ENCODE results near the gene IRX2.

IRX2 gene

DNA sequence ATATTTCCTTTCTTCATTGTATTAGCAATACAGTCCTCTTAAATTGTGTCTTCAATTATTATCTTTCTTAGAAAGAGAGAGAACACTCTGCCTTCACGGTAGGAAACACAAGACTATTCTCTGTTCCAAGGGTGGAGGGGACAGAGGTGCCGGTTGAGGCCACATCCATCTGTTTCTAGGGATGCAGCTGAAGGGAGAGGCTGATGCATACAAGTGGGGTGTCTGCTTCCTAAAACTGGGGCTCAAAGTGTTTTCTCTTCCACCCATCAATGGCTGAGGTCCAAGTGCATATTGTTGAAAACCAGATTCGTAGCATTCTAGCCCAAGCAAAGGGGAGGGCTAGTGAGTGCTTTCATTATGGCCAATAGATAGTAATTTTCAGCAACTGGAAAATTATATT lies 9.5 kb downstream of the IRX2 start:
- DNase-seq (ENCODE audit: low spot score), result peak; percentile 28

DNA sequence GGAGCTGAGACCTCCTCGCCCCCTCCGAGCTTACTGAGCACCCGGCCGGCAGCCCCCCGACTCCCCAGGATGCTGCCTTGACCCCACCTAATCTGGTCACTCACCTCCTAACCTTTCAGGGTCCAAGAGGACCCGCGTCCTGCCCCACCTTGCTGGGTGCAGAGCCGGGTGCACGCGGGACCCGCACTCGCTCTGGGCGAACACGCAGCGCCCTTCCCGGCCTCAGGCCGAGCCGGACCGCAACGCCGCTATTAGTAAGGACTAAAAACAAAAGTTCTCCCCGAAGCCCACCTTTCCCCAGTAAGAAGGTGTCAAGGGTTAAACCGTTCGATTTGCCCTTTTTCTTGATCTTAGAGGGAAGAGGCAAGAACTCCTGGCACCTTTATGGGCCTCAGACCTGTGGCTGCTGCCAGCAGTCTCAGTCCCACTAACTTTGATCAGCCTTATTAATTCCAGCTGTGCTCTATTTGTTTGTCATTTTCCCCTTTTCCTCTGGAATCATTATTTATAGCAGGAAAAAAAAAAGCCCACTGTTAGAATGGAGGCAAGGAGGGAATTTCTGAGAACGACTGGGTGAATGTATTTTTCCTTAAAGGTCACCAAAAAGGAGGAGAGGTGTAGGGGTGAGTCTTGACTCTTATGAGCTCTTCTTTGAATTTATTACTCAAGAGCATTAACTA lies 10.5 kb downstream of the IRX2 start:
- peak; percentile 69 for DNase-seq (ENCODE audit: low spot score)

GRCh38 chr5:2740051-2740875 lies 11.2 kb downstream of the IRX2 start:
- peak; percentile 69 for DNase-seq (ENCODE audit: low spot score)

DNA sequence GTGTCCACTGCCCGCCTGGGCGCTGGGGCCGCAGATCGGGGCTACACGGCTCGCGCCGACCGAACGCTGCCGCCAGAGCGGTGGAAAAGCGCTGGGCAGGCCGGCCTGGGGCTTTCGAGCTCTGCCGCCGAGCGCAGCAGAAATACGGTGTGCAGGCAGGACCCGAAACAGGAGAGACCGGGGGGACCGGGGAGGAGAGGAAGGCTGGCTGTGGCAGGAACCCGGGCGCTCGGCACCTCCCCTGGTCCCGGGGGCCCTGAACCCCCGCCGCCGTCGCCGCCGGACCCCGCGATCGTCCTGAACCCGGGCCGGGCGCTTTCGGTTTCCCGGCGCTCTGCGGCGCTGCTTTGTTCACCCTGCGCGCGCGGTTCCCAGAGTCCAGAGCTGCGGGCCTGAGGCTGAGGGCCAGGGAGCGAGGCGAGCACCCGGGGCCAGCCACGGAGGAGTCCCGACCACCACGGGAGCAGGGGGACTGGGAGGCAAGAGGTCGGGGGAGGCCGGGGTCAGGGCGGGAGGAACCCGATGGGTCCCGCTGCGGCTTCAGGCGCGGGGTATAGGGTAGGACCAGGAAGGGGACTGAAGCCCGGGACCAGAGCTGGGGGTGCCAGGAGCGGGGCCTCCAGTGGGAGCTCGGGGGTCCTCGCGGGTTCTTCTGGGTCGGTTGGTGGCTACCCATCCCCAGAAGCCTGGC lies 12.0 kb downstream of the IRX2 start:
- peak; percentile 79 for DNase-seq (ENCODE audit: low spot score)

- peak; percentile 69 for DNase-seq (ENCODE audit: low spot score)
Observed at GRCh38 chr5:2738700-2739359, 12.6 kb downstream of the IRX2 start.

- peak; percentile 30 for DNase-seq (ENCODE audit: low spot score)
Observed at GRCh38 chr5:2738156-2738699, 13.2 kb downstream of the IRX2 start.

- peak; percentile 36 for DNase-seq (ENCODE audit: low spot score)
Observed at GRCh38 chr5:2737273-2738155, 14.0 kb downstream of the IRX2 start.

DNA sequence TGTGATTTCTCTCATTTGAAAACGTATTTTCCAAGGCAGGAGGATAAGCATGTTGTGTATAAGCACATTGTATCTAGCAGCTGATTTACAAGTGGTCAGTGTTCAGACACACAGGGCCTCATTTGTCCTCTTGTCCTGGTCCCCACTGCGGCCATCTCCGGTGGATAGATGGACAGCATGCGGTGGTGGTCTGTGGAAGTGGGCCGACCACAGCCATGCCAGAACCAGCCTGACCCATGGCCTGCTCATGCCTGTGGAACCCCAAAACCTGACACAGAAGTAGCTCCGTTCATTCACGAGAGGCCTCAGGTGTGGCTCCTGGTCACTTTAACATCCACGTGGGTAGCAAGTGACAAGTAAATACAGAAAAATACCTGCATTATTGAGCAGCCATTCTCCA lies 14.6 kb downstream of the IRX2 start:
- peak; percentile 29 for DNase-seq (ENCODE audit: low spot score)

DNA sequence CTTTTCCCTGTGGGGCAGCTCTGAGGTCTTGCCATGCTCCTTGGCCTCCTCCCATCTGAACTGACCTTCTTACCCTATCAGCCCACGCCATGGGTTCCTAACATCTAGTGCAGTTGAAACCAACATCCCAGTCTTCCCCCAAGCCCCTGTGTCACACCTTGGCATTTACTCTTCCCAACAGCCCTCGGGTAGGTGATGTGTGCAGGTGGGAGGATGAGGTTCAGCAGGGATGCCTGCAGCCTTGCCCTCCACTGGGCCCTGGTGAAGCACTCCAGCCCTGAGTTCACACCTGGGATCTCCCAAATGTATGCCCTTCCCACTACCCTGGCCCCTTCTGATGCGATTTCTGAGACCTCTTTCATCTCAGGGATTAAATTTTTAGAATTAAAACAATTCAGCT lies 15.5 kb downstream of the IRX2 start:
- peak; percentile 23 for DNase-seq (ENCODE audit: low spot score)

- DNase-seq (ENCODE audit: low spot score), result no peak
Observed at GRCh38 chr5:2732850-2733249, 18.6 kb downstream of the IRX2 start.

DNA sequence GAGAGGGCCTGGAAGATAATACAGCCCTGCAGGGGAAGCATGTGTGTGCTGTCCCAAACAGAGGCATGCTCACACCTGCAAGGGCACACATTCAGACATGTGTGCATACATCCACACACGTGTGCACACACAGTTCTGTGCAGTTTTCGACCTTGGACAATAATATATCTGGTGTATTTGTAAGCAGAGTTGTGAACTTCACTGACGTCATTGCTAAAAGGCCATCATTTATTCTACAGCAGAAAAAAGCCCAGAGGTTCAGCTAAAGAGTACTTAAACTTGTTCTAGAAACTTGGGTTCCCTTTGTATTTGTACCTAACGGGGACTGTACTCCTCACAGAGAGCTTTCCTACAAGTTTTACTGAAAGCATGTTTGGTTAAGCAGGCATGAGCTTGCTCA lies 19.5 kb downstream of the IRX2 start:
- DNase-seq (ENCODE audit: low spot score), result peak; percentile 9

DNA sequence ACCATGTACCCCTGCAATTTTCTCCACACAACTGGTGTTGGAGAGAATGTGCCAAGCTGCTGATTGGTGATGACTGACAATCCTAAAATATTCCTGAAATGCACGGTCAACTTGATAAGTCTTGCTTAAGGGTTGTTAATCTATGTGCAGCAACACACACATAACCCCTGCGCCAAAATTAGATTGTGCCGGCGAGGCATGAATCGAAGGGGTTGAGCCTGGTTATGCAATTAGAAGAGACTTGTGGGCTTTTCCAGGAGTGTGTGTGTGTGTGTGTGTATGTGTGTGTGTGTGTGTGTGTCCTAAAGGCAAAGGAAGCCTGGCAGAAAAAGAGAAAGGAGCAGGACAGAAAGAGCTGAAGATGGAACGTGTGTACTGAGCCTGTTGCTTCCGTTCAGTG lies 22.3 kb downstream of the IRX2 start:
- DNase-seq (ENCODE audit: low spot score), result peak; percentile 39

DNA sequence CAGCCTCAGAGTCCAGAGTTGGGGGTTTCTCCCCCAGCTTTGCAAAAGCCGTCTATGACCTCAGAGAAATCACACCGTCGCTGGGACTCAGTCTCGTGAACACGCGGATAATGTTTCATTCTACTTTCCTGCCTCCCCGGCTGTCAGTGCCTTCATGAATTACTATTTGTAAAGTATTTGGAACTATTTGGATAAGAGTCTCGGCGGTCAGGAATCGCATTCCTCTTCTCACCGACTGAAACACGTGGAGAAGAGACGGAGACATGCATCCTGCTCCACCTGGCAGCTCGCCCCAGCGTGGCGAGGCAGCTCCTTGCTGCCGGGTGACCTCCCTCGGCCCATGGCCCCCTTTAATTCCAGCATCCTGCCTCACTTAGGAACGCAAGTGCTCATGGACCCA lies 23.9 kb downstream of the IRX2 start:
- DNase-seq (ENCODE audit: low spot score), result no peak

DNA sequence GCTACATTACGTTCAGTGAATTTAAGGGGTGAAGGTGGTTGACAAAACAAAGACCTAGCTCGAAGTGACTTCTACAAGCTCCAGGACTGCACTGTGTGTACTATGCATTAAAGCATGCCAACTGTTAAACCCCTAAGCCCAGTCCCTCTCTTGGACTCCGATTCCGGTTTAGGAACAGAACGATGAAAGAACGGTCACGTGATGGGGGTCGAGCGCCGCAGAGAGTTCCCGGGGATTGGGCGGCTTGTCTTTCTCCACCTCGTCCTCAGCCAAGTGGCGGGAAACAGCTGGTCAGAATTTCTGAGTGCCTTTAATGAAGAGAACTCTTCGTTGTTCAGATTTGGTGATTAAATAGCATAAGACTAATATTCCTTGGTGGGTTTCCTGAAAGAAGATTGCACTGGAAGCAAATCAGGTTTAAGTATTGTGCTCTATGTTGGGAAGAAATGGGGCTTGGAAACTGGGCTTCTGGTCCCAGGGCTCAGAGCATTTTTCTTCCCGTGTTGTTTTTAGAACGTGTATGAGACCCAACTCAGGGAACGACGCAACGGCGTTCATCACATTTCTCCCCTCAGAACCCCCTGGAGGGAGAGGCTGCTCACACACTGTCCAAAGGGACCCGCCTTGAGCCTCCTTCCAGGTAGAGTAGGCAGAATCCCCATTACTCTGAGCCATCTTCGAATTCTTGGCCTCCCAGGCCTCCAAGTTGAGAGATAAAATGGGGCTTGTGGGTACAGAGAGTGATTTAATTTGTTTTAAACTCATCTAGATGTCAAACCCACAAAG lies 25.3 kb downstream of the IRX2 start:
- no peak for DNase-seq (ENCODE audit: low spot score)

- DNase-seq (ENCODE audit: low spot score), result no peak
Observed at GRCh38 chr5:2724831-2725230, 26.6 kb downstream of the IRX2 start.

DNA sequence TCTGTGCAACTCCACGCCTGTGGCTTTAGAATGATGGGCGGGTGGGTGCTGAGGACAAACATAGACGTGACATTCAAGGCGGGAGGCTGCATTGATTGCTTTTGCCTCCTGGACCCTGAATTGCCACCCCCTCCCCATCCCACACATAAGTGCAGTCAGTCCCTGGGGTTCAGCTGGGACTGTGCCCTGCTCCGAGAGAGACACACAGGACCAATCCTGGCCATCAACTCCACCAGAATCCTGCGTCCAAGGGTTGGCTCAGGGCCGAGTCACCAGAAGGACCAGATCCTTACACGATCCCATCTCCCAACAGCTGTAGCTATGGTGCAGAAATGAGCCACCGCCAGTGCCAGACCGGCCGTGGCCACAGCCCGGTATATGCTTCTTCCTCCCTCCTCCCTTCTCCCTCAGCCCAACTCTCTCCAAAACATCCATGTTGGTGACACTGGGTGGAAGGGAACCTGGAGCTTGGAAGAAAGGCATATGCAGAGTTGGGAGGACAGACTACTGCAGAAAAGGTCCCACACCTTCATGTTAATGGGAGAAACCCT lies 27.4 kb downstream of the IRX2 start:
- DNase-seq (ENCODE audit: low spot score), result no peak

- DNase-seq (ENCODE audit: low spot score), result no peak
Observed at GRCh38 chr5:2722901-2723300, 28.6 kb downstream of the IRX2 start.

- DNase-seq (ENCODE audit: low spot score), result no peak
Observed at GRCh38 chr5:2721385-2722138, 29.9 kb downstream of the IRX2 start.

GRCh38 chr5:2719332-2719731 lies 32.1 kb downstream of the IRX2 start:
- DNase-seq (ENCODE audit: low spot score), result no peak
